Calu3 (cell line): ENCODE measurements around the gene SMAD3. TPM values are rescaled to one million over a fixed set of nuclear protein-coding genes. Genes with fewer than 3 reads are reported as not detected.
A peak's percentile ranks its signal among the peaks of the same experiment; 100 is the strongest.

Experiments
- BruUV-seq: library from RNA; stranded (reverse); fragments of 400-500 nt; replicated peaks from 2 replicates; lab custom pipeline; 2021; lab: Mats Ljungman, UMichigan
- CTCF ChIA-PET: fragments of 300-600 bp; sonication (Branson Sonifier 250); formaldehyde crosslinking; loops from one replicate; lab custom pipeline; 2022; ENCODE audit warnings: antibody characterized with exemption; lab: Charles Lee
- DNase-seq: peaks from one replicate; pipeline ENCODE4 v3.0.0; 2022
- H3K27ac Mint-ChIP-seq: one replicate; pipeline ENCODE4 v1.8.0; 2022; ENCODE audit warnings: mixed read lengths; ENCODE audit not compliant: unreplicated experiment
- H3K27me3 Mint-ChIP-seq: one replicate; pipeline ENCODE4 v1.8.0; 2022; ENCODE audit warnings: mixed read lengths; ENCODE audit not compliant: unreplicated experiment
- H3K36me3 Mint-ChIP-seq: one replicate; pipeline ENCODE4 v1.8.0; 2022; ENCODE audit warnings: mild to moderate bottlenecking, moderate library complexity, mixed read lengths; ENCODE audit not compliant: insufficient read depth, unreplicated experiment
- H3K4me1 Mint-ChIP-seq: one replicate; pipeline ENCODE4 v1.8.0; 2022; ENCODE audit warnings: mild to moderate bottlenecking, low read depth, mixed read lengths; ENCODE audit not compliant: unreplicated experiment
- H3K4me3 Mint-ChIP-seq: one replicate; pipeline ENCODE4 v1.8.0; 2022; ENCODE audit warnings: mild to moderate bottlenecking, low read depth, moderate library complexity, mixed read lengths; ENCODE audit not compliant: unreplicated experiment
- H3K9me3 Mint-ChIP-seq: one replicate; pipeline ENCODE4 v1.8.0; 2022; ENCODE audit warnings: low read depth, mixed read lengths; ENCODE audit not compliant: unreplicated experiment
- intact Hi-C: fragments of 100-400 bp; cut with micrococcal nuclease; formaldehyde crosslinking; loops from one replicate; pipeline ENCODE4 v1.10.0; 2022; ENCODE audit not compliant: unreplicated experiment
- total RNA-seq: library from RNA; stranded (reverse); gene quantifications from 2 replicates; pipeline ENCODE4 v1.2.3, GENCODE V29; 2022
- TF ChIP-seq, protein P1 (sequence below): fragments of 200-600 bp; IDR thresholded peaks from one replicate; pipeline ENCODE4 v1.8.0; 2022; ENCODE audit warnings: antibody characterized with exemption; ENCODE audit not compliant: unreplicated experiment

The SMAD3 gene
- total RNA-seq, 1 experiment from 2014 or later = 121 TPM

GRCh38 chr15:67178569-67179210, 113.3 kb downstream of the SMAD3 start:
- no peak overlapping the region for H3K4me3 Mint-ChIP-seq
- H3K4me1 Mint-ChIP-seq = peaks cover 57% of the 10 kb centered on the region
- peak overlapping the region; percentile 16 for H3K27ac Mint-ChIP-seq
- peak; percentile 53 for DNase-seq
- intact Hi-C loops = loop anchor here (10.0 kb wide), 1 partner anchor 234 kb away; no protein-coding TSS in a partner anchor
- CTCF ChIA-PET = interaction anchor here (0.7 to 1.8 kb wide), 3 partner anchors 51 to 232 kb away, joined by 5 to 6 read pairs (median 5); no protein-coding TSS in a partner anchor
- H3K9me3 Mint-ChIP-seq = no peaks in the 10 kb centered on the region
- TF ChIP-seq, protein P1, sequence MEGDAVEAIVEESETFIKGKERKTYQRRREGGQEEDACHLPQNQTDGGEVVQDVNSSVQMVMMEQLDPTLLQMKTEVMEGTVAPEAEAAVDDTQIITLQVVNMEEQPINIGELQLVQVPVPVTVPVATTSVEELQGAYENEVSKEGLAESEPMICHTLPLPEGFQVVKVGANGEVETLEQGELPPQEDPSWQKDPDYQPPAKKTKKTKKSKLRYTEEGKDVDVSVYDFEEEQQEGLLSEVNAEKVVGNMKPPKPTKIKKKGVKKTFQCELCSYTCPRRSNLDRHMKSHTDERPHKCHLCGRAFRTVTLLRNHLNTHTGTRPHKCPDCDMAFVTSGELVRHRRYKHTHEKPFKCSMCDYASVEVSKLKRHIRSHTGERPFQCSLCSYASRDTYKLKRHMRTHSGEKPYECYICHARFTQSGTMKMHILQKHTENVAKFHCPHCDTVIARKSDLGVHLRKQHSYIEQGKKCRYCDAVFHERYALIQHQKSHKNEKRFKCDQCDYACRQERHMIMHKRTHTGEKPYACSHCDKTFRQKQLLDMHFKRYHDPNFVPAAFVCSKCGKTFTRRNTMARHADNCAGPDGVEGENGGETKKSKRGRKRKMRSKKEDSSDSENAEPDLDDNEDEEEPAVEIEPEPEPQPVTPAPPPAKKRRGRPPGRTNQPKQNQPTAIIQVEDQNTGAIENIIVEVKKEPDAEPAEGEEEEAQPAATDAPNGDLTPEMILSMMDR = no peak
- no TSS peak for BruUV-seq
- no peaks in the 10 kb centered on the region for H3K27me3 Mint-ChIP-seq
- peaks cover 86% of the 10 kb centered on the region for H3K36me3 Mint-ChIP-seq

DNA sequence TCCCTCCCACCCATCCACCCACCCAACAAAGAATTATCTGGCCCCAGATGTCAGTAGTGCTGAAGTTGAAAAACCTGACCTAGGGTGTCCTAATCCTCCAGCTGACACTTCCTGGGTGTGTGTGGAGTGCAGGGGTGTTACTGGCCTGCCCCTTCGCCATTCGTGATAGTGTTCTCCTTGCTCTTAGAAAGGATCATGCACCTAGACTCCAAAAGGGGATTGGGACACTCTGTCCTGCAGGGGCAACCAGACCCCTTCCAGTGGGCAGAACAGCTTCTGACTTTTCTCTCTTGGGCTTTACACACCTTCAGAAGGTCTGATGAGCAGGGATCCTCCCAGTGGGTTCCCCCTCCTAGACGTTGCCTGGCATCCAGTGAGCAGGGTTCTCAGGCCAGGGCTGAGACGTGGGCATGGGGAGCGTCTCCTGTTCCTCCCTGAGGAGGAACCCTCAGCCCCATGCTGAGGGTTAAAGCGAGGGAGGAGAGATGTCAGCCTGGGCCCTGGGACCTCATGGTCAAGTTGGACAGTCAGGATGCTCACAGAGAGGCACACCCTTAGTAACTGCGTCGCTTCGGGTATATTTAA, 114.1 kb downstream of the SMAD3 start:
- Mint-ChIP-seq H3K4me3 (no peak overlapping the region), H3K27me3 (no peaks in the 10 kb centered on the region), H3K36me3 (peaks cover 84% of the 10 kb centered on the region), H3K4me1 (peaks cover 49% of the 10 kb centered on the region), H3K27ac (peak overlapping the region; percentile 26), H3K9me3 (no peaks in the 10 kb centered on the region)
- BruUV-seq = no TSS peak
- DNase-seq = no peak
- intact Hi-C loops = loop anchor here (10.0 kb wide), 1 partner anchor 235 kb away; no protein-coding TSS in a partner anchor
- TF ChIP-seq, protein P1 = no peak
- CTCF ChIA-PET = no interaction called here

DNA sequence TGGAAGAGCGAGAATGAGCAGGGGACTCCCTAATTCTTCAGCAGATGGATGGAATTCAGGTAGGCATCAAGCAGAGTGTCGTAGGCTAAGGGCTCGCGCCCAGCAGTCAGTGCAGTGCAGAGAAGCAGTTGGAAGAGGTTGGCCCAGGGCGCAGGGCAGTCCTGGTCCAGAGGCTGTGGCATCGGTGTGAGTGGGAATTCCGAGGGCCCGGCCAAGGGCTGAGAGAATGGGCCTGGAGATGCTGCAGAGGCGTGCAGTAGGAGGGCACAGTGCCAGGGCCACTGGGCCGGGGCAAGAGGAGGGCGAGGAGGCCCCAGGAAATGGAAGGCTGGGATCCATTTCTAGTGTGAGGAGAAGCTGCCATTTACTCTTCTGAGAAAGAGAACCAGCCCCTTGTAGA, 114.6 kb downstream of the SMAD3 start:
- H3K27ac Mint-ChIP-seq = peak overlapping the region; percentile 26
- DNase-seq = no peak
- no peak overlapping the region for H3K4me3 Mint-ChIP-seq
- peaks cover 43% of the 10 kb centered on the region for H3K4me1 Mint-ChIP-seq
- CTCF ChIA-PET = no interaction called here
- no TSS peak for BruUV-seq
- H3K36me3 Mint-ChIP-seq = peaks cover 84% of the 10 kb centered on the region
- H3K9me3 Mint-ChIP-seq = no peaks in the 10 kb centered on the region
- TF ChIP-seq, protein P1 = no peak
- intact Hi-C loops = no loop called here
- no peaks in the 10 kb centered on the region for H3K27me3 Mint-ChIP-seq

- Mint-ChIP-seq H3K4me1 (peaks cover 37% of the 10 kb centered on the region), H3K27ac (no peak overlapping the region), H3K36me3 (peaks cover 85% of the 10 kb centered on the region), H3K9me3 (no peaks in the 10 kb centered on the region), H3K4me3 (no peak overlapping the region), H3K27me3 (no peaks in the 10 kb centered on the region)
- DNase-seq = no peak
- TF ChIP-seq, protein P1 = no peak
- intact Hi-C loops = no loop called here
- no TSS peak for BruUV-seq
- CTCF ChIA-PET = no interaction called here
Measured at GRCh38 chr15:67180514-67181191, 115.3 kb downstream of the SMAD3 start.
